ENCODE results near the gene PKP2.

The PKP2 gene

DNA sequence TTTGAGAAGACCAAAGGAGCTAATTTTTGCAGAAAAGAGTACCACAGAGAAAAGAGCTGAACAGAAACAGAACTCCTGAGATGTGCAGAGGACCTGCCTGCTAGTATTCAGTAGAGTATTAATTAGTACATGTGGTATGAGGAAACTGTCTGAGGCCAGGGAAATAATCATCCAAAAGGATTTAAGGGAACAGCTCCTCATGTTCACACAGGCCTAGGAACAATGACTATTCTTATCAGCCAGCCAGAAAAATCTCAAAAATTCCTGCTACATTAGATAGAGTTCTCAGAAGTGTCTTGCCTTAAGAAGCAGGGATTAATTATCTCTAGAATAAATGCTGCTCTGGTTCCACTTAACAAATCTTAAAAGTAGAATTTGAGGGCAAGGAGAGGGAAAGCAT, 36.4 kb downstream of the PKP2 start:
- no peak for DNase-seq

DNA sequence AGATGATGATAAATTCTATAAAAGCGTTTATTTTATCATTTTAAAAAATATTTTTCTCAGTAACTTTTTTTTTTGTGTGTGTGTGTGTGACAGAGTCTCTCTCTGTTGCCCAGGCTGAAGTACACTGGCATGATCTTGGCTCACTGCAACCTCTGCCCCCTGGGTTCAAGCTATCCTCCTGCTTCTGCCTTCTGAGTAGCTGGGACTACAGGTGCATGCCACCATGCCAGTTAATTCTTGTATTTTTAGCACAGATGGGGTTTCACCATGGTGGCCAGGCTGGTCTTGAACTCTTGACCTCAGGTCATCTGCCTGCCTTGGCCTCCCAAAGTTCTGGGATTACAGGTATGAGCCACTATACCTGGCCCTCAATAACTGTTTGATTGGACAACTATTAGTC, 37.2 kb downstream of the PKP2 start:
- no peak for DNase-seq

DNA sequence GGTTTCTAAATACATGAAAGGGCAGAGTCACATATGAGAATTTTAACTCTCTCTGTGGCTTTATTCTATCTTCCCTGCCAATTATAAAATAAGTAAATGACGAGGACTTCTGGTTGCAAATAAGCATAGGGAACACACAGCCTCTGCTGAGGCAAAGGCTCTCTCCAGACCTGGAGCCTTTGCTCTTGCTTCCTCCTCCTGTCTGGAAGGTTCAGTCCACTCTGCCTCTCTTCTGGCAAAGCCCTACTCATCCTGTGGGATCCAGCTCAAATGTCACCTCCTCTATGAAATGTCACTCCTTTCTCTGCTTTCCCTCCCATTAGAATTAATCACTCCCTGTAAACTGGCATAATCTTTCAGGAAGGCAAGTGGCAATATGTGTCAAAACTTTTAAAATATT, 41.9 kb downstream of the PKP2 start:
- DNase-seq: no peak

DNA sequence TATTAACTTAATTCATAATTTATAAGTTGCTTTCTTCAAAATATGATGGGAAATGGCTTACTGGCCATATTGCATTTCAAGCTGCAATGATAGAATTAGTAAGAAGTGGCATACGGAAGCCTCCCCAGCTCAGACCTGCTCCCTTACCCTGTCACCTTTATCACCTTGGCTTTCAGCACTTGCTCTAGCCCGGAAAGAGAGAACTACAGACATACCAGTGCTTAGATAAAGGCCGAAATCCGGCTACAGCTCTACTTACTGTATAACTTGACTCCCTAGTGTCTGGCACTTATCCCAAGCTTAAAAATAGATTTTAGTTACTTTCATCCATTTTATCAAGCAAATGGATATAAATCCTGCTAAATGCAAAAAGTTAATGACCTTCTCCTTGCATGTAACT, 42.5 kb downstream of the PKP2 start:
- no peak for DNase-seq

DNA sequence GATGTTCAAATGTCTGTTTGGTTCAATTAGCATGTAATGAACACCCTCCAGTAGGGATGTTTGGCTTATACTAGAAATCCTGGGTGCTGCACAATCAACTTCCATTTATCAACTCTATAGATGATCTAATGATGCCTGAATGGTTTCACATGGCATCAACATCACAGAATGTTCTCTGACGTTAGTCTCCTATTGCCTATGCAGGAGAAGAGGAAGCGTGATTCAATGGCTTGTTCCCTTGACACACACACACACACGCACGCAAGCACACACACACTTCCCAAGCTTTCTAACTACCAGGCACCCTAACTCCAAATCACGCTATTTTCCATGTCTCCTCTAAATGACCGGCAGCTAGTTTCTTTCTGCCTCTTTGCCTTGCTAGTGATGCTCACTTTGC, 49.3 kb downstream of the PKP2 start:
- DNase-seq: no peak

DNA sequence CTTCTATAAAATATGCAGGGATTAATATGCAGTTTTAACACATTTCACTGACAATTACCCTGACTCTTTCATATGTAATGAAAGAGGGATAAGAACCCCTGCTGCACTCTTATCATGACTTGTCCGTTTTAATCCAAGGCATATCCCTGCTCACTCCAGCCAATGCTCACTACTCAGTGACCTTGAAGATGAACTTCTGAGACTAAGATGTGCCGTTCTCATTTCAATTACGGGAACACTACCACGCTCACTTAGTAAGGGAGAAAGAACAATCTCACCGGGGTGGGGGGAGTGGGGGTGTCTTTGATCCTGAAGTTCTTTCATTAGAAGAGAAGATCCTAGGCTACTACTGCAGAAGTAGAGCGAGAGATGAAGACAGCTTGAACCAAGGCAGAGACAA, 50.5 kb downstream of the PKP2 start:
- no peak for DNase-seq

DNA sequence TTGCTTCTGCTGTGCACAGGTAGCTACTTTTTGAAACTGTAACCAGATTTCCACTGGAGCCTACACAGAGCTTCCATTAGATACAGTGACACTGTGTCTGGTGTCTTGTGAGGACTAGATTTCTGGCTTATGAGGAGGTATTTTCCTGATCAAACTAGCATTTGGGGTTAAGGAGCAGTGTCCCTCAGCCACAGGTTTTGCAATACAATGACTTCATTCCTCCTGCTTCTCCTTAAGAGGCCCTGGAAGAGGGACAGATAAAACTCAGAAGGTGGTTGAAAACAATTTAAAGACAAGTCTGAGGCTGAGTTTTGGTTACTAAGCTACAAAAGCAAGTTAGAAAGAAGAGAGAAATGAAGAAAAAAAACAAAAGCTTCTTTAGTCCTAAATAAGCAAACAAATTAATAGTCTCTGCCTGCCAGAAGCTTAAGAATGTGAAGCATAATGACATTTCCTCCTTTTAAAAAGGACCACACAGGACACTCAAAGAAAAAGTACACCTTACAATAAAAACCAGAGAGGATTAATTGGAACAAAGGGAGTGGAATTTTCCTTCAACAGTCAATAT, 53.0 kb downstream of the PKP2 start:
- no peak for DNase-seq

DNA sequence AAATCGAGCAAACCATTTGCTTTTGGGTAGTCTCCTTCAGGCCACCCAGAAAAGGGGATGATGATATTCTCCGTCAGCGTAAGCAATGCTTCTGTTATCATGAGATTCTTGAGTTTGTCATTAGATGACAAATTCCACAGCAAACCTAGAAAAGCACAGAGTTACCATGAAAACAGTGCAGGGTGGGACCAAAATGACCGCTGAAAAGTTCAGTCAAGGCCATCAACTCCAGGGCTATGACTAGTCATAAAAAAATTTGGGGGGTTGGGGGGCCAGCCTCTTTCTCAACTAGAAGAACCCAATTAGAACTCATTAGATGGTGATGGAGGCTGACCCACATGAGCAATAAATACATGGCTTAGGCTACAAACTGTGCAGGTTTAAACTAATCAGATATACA, 55.5 kb downstream of the PKP2 start:
- DNase-seq: no peak

DNA sequence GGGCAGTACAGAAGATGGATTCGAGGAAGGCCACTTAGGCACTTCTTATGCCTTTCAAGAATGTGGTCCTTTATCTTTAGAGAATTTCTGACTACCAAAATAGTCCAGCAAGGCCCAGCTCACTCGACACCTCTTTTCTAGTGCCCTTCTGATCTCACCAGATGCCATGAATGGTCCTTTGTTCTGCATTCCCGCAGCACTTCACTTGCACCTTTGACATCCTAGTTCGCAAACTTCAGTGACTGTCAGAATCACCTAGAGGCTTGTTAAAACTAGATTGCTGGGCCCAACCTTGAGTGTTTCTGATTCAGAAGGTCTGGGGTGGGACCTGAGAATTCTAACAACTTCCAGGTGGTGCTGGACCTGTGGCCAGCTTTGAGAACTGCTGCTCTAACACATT, 56.7 kb downstream of the PKP2 start:
- no peak for DNase-seq

DNA sequence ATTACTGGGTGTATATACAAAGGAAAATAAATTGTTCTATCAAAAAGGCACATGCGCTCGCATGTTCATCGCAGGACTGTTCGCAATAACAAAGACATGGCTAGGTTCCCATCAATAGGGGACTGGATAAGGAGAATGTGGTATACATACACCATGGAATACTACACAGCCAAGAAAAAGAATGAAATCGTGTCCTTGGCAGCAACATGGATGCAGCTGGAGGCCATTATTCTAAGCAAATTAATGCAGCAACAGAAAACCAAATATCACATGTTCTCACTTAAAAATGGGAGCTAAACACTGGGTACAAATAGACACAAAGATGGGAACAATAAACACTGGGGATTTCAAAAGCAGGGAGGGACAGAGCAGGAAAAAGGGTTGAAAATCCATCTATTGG, 58.6 kb downstream of the PKP2 start:
- no peak for DNase-seq

DNA sequence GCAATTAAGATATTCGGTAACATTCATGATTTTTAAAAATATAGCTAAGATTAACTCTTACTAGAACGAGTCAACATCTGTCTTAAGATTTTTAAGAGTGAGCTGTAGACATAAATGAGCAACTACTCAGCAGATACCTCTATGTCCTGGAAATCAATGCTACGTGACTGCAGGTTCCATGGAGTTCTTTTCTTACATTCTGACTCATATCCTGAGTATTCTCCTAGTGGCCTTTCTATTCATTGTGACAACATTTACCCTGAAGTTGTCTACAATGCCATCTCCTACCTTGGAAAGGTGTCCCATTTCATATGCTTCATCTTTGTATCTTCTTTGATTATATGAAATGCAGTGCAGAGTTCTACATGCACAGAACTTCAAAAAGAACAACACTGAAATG, 59.9 kb downstream of the PKP2 start:
- DNase-seq: no peak

DNA sequence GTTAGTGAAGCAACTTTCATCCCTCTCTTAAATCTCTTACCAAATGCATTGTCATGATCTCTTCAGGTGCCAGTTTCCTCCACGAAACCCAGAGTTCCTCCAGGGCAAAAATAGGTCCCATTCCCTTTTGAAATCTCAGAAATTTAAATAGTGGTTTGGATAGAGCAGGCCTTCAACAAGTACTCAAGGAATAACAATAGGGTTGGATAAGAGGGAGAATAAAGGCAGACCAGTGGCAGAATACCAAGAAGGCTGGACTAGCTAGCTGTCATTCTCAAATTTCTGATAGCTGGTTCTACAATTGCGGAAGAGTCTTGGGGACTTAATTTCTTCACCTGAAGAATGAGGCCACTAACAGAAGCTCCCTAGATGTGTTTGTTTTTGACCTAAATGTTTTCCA, 62.5 kb downstream of the PKP2 start:
- no peak for DNase-seq

DNA sequence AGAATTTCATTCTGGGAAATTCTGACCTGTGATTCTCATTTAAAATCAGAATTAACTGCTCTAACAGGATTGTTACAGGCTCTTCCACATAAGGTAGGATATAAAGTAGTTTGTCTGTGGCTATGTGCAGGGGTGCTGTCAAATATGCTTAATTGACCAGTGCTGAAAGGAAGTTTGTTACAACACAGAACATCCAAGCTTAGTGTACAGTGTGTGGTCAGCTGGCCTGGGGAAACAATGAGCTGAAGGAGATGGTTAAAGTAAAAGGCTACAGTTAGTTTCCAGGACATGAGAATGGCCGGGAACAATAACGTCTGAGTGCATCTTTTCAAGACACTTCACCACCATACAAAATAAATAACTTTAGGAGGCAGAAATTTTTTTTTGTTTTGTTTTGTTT, 68.0 kb downstream of the PKP2 start:
- no peak for DNase-seq

DNA sequence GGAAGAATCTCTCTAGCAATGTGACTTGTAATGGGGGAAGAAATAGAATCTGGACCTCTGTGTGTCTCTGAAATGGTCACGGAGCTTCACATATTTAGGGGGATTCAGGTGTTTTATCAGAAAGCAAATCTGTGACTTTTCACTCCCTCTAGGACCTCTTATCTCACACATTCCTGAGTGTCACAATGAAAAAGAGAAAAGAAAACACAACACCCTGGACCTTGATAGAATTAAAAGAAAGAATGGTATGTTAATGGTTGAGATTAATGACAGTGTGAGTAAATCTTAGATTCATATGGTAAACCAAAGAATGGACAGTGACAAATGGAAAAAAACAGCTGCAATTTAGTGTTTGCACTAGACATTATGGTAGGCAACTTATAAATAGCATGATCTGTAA, 68.5 kb downstream of the PKP2 start:
- DNase-seq: no peak

DNA sequence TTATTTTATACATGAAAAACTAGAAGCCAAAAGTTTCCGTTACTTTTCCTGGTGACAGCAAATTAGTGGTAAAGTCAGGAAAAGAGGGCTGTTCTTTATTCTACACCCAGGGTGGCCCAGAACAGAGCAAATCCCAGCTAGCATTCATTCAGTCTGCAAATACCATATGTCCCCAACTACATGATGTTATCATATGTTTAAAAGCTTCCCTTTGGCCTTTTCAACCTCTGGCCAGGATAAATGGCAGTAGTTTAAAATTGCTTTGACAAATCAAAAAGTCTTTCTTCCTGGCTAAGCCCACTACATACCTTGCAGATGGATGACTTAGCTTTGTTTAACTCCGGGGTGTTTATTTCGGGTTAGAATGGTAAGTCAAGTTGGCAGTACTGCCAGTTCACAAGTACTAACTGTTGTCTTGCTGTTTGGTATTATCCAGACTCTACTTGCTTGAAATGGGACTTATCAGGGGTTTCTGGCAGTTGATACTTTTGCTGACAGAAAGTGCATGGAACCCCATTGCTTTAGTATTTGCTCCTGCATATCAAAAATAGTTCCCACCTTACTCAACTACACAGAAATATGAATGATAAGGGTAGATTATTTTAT, 69.7 kb downstream of the PKP2 start:
- no peak for DNase-seq

DNA sequence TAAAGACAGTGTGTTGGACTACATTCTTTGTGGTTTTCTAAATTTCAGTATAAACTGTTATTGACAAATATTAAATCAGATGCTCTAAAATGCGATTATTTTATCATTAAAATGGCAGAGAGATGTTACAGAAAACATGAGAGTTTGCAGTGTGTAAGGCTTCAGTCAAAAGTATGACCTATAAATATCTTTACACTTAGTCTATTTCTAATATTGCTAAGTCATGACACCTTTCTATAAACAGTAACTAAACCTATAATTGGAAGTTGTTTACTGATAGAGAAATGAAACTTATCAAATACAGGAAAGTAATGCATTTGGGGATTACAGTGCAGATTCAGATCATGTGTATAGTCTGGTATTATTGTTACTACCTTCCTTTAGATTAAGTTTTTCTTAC, 72.0 kb downstream of the PKP2 start:
- DNase-seq: no peak

DNA sequence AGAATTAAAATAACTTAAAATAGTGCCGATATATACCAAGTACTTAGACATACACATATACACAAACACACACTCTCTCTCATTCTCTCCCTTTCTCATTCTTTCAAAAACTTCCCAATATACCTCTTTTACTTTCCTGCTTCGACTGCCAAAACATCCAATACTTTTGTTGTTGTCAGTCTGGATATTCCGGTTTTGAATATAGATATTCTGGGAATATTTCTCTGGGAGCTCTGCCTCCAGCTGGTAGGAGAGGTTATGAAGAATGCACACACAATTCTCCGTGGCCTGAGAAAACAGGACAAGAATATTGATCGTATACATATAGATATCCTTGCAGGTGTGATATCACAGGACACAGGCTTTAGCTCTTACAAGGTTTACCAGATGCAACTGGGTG, 74.2 kb downstream of the PKP2 start:
- no peak for DNase-seq

DNA sequence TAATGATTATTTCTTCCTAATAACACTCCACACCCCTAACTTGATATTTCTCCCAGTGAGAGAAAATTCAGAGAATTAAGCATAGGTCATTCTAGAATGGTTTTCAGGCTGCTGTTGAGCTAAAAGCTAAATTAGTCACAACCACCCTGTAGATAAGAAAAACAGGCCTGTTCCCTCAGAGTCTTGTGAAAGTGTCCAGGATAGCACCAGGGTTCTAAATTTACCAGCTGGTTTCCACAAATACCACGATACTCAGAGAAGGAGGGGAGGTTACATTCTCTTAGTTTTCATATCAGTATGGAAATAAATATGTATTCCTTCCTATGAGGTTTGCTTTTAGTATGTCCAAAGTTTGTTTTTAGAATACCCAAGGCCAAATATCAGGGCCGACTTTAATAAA, 74.9 kb downstream of the PKP2 start:
- DNase-seq: no peak

DNA sequence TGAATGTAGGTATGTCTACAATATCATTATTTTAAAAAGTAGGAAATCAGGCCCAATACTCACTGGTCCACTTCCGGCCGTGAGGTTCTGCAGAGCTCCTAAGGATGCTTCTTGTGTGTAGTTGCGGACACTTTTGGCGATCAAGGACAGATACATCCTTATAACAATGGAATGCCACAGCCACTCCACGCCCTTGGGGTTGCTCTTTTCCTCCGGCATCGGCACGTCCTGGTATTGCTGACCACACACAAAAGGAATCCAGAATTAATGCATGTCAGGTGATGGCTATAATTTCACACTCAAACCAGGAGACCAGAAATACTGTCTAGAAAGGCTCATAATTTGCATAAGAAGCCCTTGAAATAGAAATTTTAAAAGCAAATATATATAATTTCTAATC, 75.3 kb downstream of the PKP2 start:
- DNase-seq: no peak

DNA sequence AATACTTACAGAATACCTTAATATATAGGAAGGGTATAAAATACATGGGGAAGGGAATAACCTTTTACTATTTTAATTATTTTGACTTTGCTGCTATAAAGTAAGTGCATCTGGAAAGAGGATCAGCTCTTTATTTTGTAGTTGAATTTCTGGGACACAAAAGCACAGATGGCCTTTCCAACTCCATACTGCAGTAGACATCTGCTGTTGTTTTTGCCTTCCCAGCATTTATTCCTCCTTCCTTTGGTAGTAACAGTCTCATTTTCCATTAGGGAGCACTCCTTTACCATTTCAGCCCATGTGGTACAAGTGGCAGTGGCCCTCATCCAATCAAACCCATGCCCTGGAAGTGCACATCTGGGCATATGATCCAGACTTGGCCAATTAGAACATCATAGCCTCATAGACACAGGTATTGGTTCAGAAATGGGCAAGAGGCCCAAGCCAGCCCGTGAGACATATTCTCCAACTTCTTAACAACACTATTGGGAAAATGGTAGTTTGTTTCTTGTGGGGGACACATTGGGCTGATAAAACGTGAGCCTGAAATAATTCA, 76.1 kb downstream of the PKP2 start:
- no peak for DNase-seq

DNA sequence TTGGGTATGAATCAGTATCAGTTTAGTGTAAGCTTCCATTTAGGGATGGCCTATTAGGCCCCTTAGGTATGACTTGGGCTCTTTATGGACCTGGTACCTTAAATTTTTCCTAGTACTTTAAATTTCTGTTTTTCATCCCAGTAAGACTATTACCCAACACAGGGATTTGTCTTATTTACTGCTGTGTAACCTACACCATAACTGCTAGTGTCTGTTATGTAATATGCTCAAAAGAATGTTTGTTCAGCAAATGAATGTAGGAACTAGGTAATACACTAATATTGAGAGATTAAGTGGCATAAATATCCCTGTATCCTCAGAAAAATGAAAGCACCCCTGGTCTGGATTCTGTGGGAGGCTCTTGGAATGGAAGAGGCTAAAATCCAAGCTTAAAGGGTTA, 77.2 kb downstream of the PKP2 start:
- DNase-seq: no peak

DNA sequence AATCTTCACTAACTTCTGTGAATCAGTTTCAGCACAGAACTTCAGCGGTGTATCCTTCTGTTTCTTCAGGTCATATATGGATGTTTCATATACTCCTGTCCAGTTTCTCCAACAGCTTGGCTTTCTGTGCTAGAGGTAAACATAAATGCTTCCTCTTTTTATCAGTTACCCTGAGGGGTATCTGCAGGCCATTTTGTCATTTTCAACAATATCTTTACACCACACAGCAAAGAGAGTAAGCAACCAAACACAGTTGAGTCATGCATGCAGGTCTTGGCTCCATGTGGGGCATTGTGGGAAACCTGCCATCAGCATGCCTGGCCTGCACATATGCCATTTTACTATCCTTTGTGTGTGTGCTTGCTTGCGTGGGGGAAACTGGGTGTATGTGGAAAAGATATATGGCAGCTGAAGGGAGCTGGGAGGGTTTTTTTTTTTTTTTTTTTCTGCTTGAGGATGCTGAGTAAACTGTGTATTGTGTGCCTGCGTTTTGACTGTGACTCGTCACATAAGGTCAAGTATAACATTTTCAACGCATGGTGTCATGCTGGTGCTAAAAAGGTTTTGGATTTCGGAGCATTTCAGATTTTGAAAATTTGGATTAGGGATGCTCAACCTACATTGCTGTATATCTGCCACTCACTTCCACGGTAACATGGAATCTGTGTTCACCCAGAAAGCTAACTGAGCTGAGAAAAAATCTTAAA, 84.7 kb downstream of the PKP2 start:
- DNase-seq: no peak

DNA sequence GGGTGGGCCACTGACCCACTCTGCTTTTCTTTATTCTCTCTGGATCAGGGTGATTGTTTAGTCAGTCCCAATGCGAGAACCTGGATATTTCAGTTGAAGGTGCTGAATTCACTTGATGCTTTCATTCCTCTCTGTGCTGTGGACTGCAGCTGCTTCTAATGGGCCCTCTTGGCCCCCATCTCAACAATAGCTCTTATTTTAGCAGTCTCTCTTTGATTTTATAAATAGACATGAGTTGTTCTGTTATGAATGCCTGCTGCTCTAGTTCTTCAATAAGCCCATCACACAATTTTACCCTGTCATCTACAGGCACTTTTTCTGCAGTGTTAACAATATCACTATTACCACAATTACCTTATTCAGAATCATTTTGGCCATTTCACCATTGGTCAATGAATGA, 86.7 kb downstream of the PKP2 start:
- DNase-seq: no peak

DNA sequence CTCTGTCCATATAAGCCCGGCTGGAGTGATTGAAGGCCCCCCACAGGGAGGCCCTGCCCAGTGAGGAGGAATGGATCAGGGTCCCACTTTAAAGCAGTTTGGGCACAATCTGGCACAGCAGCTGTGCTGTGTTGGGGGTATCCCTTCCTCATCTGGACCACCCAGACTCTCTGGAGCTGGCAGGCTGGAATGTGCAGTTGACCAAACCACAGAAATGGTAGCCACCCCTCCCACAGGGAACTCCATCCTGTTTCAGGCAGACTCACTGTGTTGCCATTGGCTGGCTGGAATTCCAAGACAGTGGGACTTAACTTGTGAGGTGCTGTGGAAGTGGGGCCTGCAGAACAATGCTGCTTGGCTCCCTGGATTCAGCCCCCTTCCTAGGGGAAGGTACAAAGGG, 87.4 kb downstream of the PKP2 start:
- DNase-seq: no peak

DNA sequence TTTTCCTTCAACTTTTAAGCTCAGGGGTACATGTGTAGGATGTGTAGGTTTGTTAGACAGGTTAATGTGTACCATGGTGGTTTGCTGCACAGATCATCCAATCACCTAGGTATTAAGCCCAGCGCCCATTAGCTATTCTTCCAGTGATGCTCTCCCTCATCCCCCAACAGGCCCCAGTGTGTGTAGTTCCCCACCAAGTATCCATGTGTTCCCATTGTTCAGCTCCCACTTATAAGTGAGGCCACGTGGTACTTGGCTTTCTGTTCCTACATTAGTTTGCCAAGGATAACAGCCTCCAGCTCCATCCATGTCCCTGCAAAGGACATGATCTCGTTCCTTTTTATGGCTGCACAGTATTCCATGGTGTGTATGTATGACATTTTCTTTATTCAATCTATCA, 92.3 kb downstream of the PKP2 start:
- DNase-seq: no peak

All from KG1 (cell line).